Body of pancreas (tissue), 4 donors: ENCODE data around the gene IGSF23.

Experiments used
- CTCF ChIP-seq, 7 experiments: fragments of 450-650 bp in 4 of 7; fragments of 200-600 bp in 3 of 7; sonication (generic) in 3 of 7; IDR thresholded peaks; one replicate each; pipeline ENCODE4 v1.5.1; 2016 to 2019; ENCODE audit warnings: antibody characterized with exemption in 7 of 7
- POLR2A ChIP-seq, 3 donors: fragments of 450-650 bp; IDR thresholded peaks; one replicate each; pipeline ENCODE4 v1.6.1; 2016; ENCODE audit warnings: antibody characterized with exemption in 3 of 3, mild to moderate bottlenecking in 2 of 3

GRCh38 chr19:44570603-44570983 lies 42.8 kb upstream of the IGSF23 start:
- TF ChIP-seq CTCF (IDR thresholded peaks at IDR 0.05) = no peak
- no peak for TF ChIP-seq POLR2A (IDR thresholded peaks at IDR 0.05)
